ENCODE measurements around the gene MIX23. TPM values are rescaled to one million over a fixed set of nuclear protein-coding genes. Genes with fewer than 3 reads are reported as not detected.

MIX23 gene
- total RNA-seq, 1 experiment from 2014 or later, result 76.2 TPM

DNA sequence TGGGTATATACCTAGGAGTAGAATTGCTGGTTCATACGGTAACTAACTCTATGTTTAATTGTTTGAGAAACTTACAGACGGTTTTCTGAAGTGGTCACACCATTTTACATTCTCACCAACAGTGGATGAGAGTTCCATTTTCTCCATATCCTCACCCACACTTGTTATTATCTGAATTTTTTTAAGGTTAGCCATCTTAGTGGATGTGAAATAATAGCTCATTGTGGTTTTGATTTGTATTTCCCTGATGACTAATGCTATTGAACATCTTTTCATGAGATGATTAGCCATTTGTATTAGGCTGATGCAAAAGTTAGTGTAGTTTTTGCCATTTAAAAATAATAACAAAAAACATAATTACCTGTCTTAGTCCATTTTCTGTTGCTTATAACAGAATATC, 39.4 kb downstream of the MIX23 start:
- Histone ChIP-seq H2AFZ (ENCODE audit: low read depth, low read length, poor library complexity, severe bottlenecking) (no peak overlapping the region), H3K9ac (ENCODE audit: low read length) (no peak overlapping the region), H3K4me2 (ENCODE audit: low read length) (no peak overlapping the region), H3K36me3 (ENCODE audit: control insufficient read depth in 1 of 2, insufficient read depth in 2 of 2, low read length in 2 of 2) (no peaks in the 10 kb centered on the region), H3K27me3 (ENCODE audit: insufficient read depth, low read length) (no peaks in the 10 kb centered on the region), H3K9me3 (ENCODE audit: control insufficient read depth in 1 of 2, insufficient read depth in 1 of 2, low read depth in 1 of 2, low read length in 2 of 2) (no peaks in the 10 kb centered on the region), H3K4me3 (replicated peaks in 1 of 2; ENCODE audit: low read depth in 1 of 2, low read length in 2 of 2) (no peak overlapping the region), H4K20me1 (ENCODE audit: insufficient read depth) (no peaks in the 10 kb centered on the region), H3K79me2 (ENCODE audit: insufficient read depth, low read length) (no peaks in the 10 kb centered on the region), H3K27ac (ENCODE audit: low read depth, low read length) (no peak overlapping the region), H3K4me1 (ENCODE audit: control insufficient read depth in 1 of 2, insufficient read depth in 2 of 2, low read length in 2 of 2) (no peaks in the 10 kb centered on the region), H3K9me2 (ENCODE audit: insufficient read depth) (no peaks in the 10 kb centered on the region)
- ATAC-seq, result no peak
- ChIA-PET RAD21 (ENCODE audit: low non-redundant PET in 1 of 2, low total read pairs in 2 of 2, uncharacterized antibody in 2 of 2, unreplicated experiment in 2 of 2) (no interaction called here), POLR2A (no interaction called here), CTCF (no interaction called here)
- DNase-seq (ENCODE audit: low read depth, low spot score), result no peak
- no TSS peak for BruUV-seq (replicated peaks)
- intact Hi-C loops (cut with micrococcal nuclease), result no loop called here
- TF ChIP-seq SP1 (IDR thresholded peaks at IDR 0.05; ENCODE audit: low read depth) (no peak), CEBPB (IDR thresholded peaks at IDR 0.05; ENCODE audit: low read depth) (no peak), EGR1 (IDR thresholded peaks at IDR 0.05; ENCODE audit: low read depth) (no peak), POLR2AphosphoS5 (IDR thresholded peaks at IDR 0.05; ENCODE audit: low read depth, low read length) (no peak), FOSL1 (IDR thresholded peaks at IDR 0.05; ENCODE audit: low read depth) (no peak), CBX3 (IDR thresholded peaks at IDR 0.05; ENCODE audit: low read depth) (no peak), SRF (IDR thresholded peaks at IDR 0.05; ENCODE audit: low read depth) (no peak), ELF1 (IDR thresholded peaks at IDR 0.05; ENCODE audit: borderline replicate concordance, low read depth) (no peak), ZFX (IDR thresholded peaks at IDR 0.05) (no peak)
- TF ChIP-seq, protein P1, sequence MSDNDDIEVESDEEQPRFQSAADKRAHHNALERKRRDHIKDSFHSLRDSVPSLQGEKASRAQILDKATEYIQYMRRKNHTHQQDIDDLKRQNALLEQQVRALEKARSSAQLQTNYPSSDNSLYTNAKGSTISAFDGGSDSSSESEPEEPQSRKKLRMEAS (IDR thresholded peaks at IDR 0.05), result no peak

DNA sequence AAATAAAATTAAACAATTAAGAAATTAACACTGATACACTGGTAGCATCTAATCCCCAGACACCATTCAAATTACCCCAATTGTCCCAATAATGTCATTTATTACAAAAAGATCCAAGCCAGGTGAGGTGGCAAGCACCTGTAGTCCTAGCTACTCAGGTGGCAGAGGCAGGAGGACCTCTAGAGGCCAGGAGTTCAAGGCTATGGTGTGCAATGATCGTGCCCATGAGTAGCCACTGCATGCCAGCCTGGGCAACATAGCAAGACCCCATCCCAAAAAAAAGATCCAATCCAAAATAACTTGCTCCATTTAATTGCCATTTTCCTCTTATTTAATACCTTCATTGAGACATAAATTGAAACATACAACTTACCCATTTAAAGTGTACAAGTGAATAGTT, 40.2 kb downstream of the MIX23 start:
- POLR2A ChIA-PET, result no interaction called here
- CTCF ChIA-PET, result no interaction called here
- no TSS peak for BruUV-seq (replicated peaks)
- DNase-seq (ENCODE audit: low read depth, low spot score) (no peak), ATAC-seq (no peak)
- TF ChIP-seq EGR1 (IDR thresholded peaks at IDR 0.05; ENCODE audit: low read depth) (no peak), EZH2phosphoT487 (IDR thresholded peaks at IDR 0.05; ENCODE audit: borderline replicate concordance) (no peak), JUND (IDR thresholded peaks at IDR 0.05) (no peak), EZH2 (IDR thresholded peaks at IDR 0.05) (no peak)
- Histone ChIP-seq H3K79me2 (ENCODE audit: insufficient read depth, low read length) (no peaks in the 10 kb centered on the region), H3K27ac (ENCODE audit: low read depth, low read length) (no peak overlapping the region), H2AFZ (ENCODE audit: low read depth, low read length, poor library complexity, severe bottlenecking) (no peak overlapping the region), H3K4me2 (ENCODE audit: low read length) (no peak overlapping the region), H3K9me2 (ENCODE audit: insufficient read depth) (no peaks in the 10 kb centered on the region), H4K20me1 (ENCODE audit: insufficient read depth) (no peaks in the 10 kb centered on the region), H3K27me3 (ENCODE audit: insufficient read depth, low read length) (no peaks in the 10 kb centered on the region), H3K9ac (ENCODE audit: low read length) (no peak overlapping the region), H3K4me3 (replicated peaks in 1 of 2; ENCODE audit: low read depth in 1 of 2, low read length in 2 of 2) (no peak overlapping the region), H3K9me3 (ENCODE audit: control insufficient read depth in 1 of 2, insufficient read depth in 1 of 2, low read depth in 1 of 2, low read length in 2 of 2) (no peaks in the 10 kb centered on the region), H3K36me3 (ENCODE audit: control insufficient read depth in 1 of 2, insufficient read depth in 2 of 2, low read length in 2 of 2) (no peaks in the 10 kb centered on the region), H3K4me1 (ENCODE audit: control insufficient read depth in 1 of 2, insufficient read depth in 2 of 2, low read length in 2 of 2) (no peaks in the 10 kb centered on the region)
- intact Hi-C loops (cut with micrococcal nuclease), result no loop called here
- RAD21 ChIA-PET (ENCODE audit: low non-redundant PET in 1 of 2, low total read pairs in 2 of 2, uncharacterized antibody in 2 of 2, unreplicated experiment in 2 of 2), result no interaction called here

All from HCT116 (cell line).